WTC11 (cell line): ENCODE data around the gene YBX3. TPM values are rescaled to one million over a fixed set of nuclear protein-coding genes. Genes with fewer than 3 reads are reported as not detected.

Experiments
- ATAC-seq: fragments of 200-7000 bp; cut with Tn5 transposase; 2 replicates; pipeline ENCODE4 v1.10.0; 2021; ENCODE audit warnings: mild to moderate bottlenecking, moderate library complexity
- CTCF ChIA-PET: fragments of 300-600 bp; sonication (Branson Sonifier 250); formaldehyde crosslinking; loops from one replicate; lab custom pipeline; 2021; ENCODE audit warnings: antibody characterized with exemption; lab: Charles Lee
- POLR2A ChIA-PET: fragments of 350-600 bp; sonication (Branson Sonifier 250); formaldehyde crosslinking; loops from one replicate; lab custom pipeline; 2021; ENCODE audit warnings: antibody characterized with exemption; lab: Charles Lee
- DNase-seq: peaks from one replicate; pipeline ENCODE4 v3.0.0; 2021; ENCODE audit warnings: low spot score
- H3K27ac Mint-ChIP-seq: 2 replicates; pipeline ENCODE4 v1.8.0; 2021; ENCODE audit warnings: mixed read lengths
- H3K27me3 Mint-ChIP-seq: 2 replicates; pipeline ENCODE4 v1.8.0; 2021; ENCODE audit warnings: low read depth, mild to moderate bottlenecking, moderate library complexity, mixed read lengths
- H3K36me3 Mint-ChIP-seq: 2 replicates; pipeline ENCODE4 v1.8.0; 2021; ENCODE audit warnings: mixed read lengths
- H3K4me1 Mint-ChIP-seq: 2 replicates; pipeline ENCODE4 v1.8.0; 2022; ENCODE audit warnings: mixed read lengths
- H3K4me3 Mint-ChIP-seq: 2 replicates; pipeline ENCODE4 v1.8.0; 2021; ENCODE audit warnings: mild to moderate bottlenecking, moderate library complexity, mixed read lengths
- H3K9me3 Mint-ChIP-seq: 2 replicates; pipeline ENCODE4 v1.8.0; 2021; ENCODE audit warnings: mixed read lengths
- AFF4 ChIP-seq: sonication (generic); formaldehyde crosslinking; IDR thresholded peaks from 2 replicates; pipeline ENCODE4 v1.8.1; 2023; ENCODE audit warnings: mild to moderate bottlenecking, missing genetic modification reagents, borderline replicate concordance
- CBFB ChIP-seq: sonication (generic); formaldehyde crosslinking; IDR thresholded peaks from 2 replicates; pipeline ENCODE4 v1.8.1; 2022; ENCODE audit warnings: mild to moderate bottlenecking, low read depth, missing genetic modification reagents
- CREM ChIP-seq: sonication (generic); formaldehyde crosslinking; IDR thresholded peaks from 2 replicates; pipeline ENCODE4 v1.8.1; 2022; ENCODE audit warnings: mild to moderate bottlenecking, missing genetic modification reagents, moderate library complexity
- EMX1 ChIP-seq: fragments of 250-450 bp; sonication (Bioruptor Pico); IDR thresholded peaks from 2 replicates; pipeline ENCODE4 v1.8.0; 2021; ENCODE audit warnings: mild to moderate bottlenecking
- ERG ChIP-seq: fragments of 250-450 bp; sonication (Bioruptor Pico); IDR thresholded peaks from 2 replicates; pipeline ENCODE4 v1.8.0; 2021; ENCODE audit warnings: mild to moderate bottlenecking
- FOXK1 ChIP-seq: sonication (generic); formaldehyde crosslinking; IDR thresholded peaks from 2 replicates; pipeline ENCODE4 v1.8.0; 2022; ENCODE audit warnings: mild to moderate bottlenecking, moderate library complexity, missing genetic modification reagents
- FOXP1 ChIP-seq: sonication (generic); formaldehyde crosslinking; IDR thresholded peaks from 2 replicates; pipeline ENCODE4 v1.8.0; 2022; ENCODE audit warnings: missing genetic modification reagents, mild to moderate bottlenecking, moderate library complexity, borderline replicate concordance
- IRF1 ChIP-seq: sonication (generic); formaldehyde crosslinking; IDR thresholded peaks from 2 replicates; pipeline ENCODE4 v1.8.0; 2023; ENCODE audit warnings: missing genetic modification reagents
- MLX ChIP-seq: sonication (generic); formaldehyde crosslinking; IDR thresholded peaks from 2 replicates; pipeline ENCODE4 v1.8.1; 2023; ENCODE audit warnings: mild to moderate bottlenecking, missing genetic modification reagents, moderate library complexity
- NFE2L1 ChIP-seq: sonication (generic); formaldehyde crosslinking; IDR thresholded peaks from 2 replicates; pipeline ENCODE4 v1.8.1; 2023; ENCODE audit warnings: missing genetic modification reagents
- NFYB ChIP-seq: sonication (generic); formaldehyde crosslinking; conservative IDR thresholded peaks from 2 replicates; pipeline ENCODE4 v1.8.0; 2022; ENCODE audit warnings: low read depth, missing genetic modification reagents
- NR3C1 ChIP-seq: sonication (generic); formaldehyde crosslinking; conservative IDR thresholded peaks from 2 replicates; pipeline ENCODE4 v1.8.1; 2023; ENCODE audit warnings: low read depth, mild to moderate bottlenecking, missing genetic modification reagents
- PREB ChIP-seq: sonication (generic); formaldehyde crosslinking; IDR thresholded peaks from 2 replicates; pipeline ENCODE4 v1.8.1; 2022; ENCODE audit warnings: mild to moderate bottlenecking, missing genetic modification reagents, moderate library complexity, borderline replicate concordance
- SOX15 ChIP-seq: fragments of 250-450 bp; sonication (Bioruptor Pico); IDR thresholded peaks from 2 replicates; pipeline ENCODE4 v1.9.0; 2021; ENCODE audit warnings: mild to moderate bottlenecking
- ZBTB21 ChIP-seq: sonication (generic); formaldehyde crosslinking; IDR thresholded peaks from 2 replicates; pipeline ENCODE4 v1.8.1; 2023; ENCODE audit warnings: mild to moderate bottlenecking, missing genetic modification reagents, borderline replicate concordance
- ZNF281 ChIP-seq: sonication (generic); formaldehyde crosslinking; IDR thresholded peaks from 2 replicates; pipeline ENCODE4 v1.8.0; 2023; ENCODE audit warnings: mild to moderate bottlenecking, missing genetic modification reagents
- ZNF416 ChIP-seq: fragments of 250-450 bp; sonication (Bioruptor Pico); IDR thresholded peaks from 2 replicates; pipeline ENCODE4 v1.9.0; 2021; ENCODE audit warnings: mild to moderate bottlenecking, inconsistent platforms
- total RNA-seq: library from RNA; stranded (reverse); gene quantifications from 3 replicates; pipeline ENCODE4 v1.2.3, GENCODE V29; 2021
- TF ChIP-seq, protein P1 (sequence below): fragments of 250-450 bp; sonication (Bioruptor Pico); conservative IDR thresholded peaks from 2 replicates; pipeline ENCODE4 v1.9.0; 2021; ENCODE audit warnings: mild to moderate bottlenecking
- TF ChIP-seq, protein P2 (sequence below): fragments of 200-600 bp; IDR thresholded peaks from 2 replicates; pipeline ENCODE4 v1.8.0; 2022; ENCODE audit warnings: antibody characterized with exemption

Gene YBX3
- total RNA-seq, 1 experiment from 2014 or later, result 396 TPM

DNA sequence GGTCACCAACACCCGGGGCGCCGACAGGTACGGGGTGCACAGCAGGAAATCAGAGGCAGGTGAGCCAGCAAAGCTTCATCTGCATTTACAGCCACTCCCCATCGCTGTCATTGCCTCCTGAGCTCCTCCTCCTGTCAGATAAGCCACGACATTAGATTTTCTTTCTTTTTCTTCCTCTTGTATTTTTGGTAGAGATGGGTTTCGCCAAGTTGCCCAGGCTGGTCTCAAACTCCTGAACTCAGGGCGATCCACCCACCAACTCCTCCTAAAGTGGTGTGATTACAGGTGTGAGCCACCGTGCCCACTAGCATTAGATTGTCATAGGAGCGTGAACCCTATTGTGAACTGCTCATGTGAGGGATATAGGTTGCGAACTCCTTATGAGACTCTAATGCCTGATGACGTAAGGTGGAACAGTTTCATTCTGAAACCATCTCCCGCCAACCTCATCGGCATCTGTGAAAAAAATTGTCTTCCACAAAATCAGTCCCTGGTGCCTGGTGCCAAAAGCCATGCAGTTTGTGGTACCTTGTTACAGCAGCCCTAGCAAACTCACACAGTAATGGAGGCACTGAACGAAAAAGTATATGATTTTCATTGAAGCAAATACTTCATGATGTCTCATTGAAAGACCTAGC is 50.8 kb downstream of the YBX3 start (continued):
- TF ChIP-seq, protein P1, sequence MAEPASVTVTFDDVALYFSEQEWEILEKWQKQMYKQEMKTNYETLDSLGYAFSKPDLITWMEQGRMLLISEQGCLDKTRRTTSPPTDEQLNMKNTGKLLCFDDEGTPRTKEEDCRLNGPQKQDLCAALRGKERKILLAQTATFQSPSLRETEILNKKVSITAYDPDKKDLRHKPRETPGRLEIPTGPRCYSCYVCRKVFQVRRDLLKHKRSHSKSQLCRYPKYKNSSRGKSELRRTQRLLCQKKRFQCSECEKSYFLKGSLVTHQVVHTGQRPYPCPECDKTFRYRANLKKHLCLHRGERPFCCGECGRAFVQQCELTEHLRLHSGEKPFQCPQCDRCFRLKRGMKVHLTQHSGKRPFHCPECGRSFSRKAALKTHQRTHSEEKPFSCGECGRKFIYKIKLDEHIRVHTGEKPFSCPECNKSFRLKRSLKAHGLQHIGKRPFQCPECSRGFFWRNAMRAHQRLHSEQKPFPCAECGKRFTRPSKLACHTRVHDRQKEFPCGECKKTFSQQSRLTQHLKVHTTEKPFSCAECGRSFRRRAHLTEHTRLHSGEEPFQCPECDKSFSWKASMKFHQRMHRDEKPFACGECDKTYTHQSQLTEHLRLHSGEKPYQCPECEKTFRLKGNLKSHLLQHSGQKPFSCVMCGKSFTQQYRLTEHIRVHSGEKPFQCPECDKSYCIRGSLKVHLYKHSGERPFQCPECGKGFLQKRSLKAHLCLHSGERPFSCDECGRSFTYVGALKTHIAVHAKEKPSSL, result no peak
- TF ChIP-seq MLX, result no peak
- TF ChIP-seq NFYB (CRISPR knock-in tag), result no peak
- TF ChIP-seq CREM (CRISPR knock-in tag), result no peak

DNA sequence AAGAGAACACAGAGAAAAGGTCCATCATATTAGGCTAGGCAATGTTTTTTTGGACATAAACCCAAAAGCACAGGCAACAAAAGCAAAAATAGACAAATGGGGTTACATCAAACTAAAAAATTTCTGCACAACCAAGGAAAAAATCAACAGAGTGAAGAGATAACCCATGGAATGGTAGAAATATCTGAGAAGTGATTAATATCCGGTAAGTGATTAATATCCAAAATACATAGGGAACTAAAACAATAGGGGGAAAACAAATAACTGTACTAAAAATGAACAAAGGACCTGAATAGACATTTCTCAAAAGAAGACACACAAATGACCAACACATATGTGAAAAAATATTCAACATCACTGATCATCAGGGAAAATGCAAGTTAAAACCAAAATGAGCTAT is 53.6 kb downstream of the YBX3 start:
- ATAC-seq, result no peak
- Mint-ChIP-seq H3K27ac (no peak overlapping the region), H3K36me3 (no peaks in the 10 kb centered on the region), H3K9me3 (no peaks in the 10 kb centered on the region), H3K4me3 (no peak overlapping the region), H3K4me1 (peaks cover 8% of the 10 kb centered on the region), H3K27me3 (no peaks in the 10 kb centered on the region)
- ChIA-PET CTCF (no interaction called here), POLR2A (no interaction called here)
- no peak for TF ChIP-seq EMX1 (CRISPR knock-in tag)
- TF ChIP-seq NR3C1 (CRISPR knock-in tag), result no peak
- TF ChIP-seq, protein P2, sequence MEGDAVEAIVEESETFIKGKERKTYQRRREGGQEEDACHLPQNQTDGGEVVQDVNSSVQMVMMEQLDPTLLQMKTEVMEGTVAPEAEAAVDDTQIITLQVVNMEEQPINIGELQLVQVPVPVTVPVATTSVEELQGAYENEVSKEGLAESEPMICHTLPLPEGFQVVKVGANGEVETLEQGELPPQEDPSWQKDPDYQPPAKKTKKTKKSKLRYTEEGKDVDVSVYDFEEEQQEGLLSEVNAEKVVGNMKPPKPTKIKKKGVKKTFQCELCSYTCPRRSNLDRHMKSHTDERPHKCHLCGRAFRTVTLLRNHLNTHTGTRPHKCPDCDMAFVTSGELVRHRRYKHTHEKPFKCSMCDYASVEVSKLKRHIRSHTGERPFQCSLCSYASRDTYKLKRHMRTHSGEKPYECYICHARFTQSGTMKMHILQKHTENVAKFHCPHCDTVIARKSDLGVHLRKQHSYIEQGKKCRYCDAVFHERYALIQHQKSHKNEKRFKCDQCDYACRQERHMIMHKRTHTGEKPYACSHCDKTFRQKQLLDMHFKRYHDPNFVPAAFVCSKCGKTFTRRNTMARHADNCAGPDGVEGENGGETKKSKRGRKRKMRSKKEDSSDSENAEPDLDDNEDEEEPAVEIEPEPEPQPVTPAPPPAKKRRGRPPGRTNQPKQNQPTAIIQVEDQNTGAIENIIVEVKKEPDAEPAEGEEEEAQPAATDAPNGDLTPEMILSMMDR, result no peak
- no peak for TF ChIP-seq AFF4 (CRISPR knock-in tag)
- no peak for TF ChIP-seq ZBTB21
- no peak for TF ChIP-seq CBFB (CRISPR knock-in tag)
- no peak for TF ChIP-seq PREB (CRISPR knock-in tag)
- no peak for TF ChIP-seq FOXP1 (CRISPR knock-in tag)
- TF ChIP-seq ZNF281 (CRISPR knock-in tag), result no peak
- no peak for TF ChIP-seq IRF1 (CRISPR knock-in tag)
- no peak for TF ChIP-seq SOX15 (CRISPR knock-in tag)
- TF ChIP-seq FOXK1, result no peak
- TF ChIP-seq NFE2L1 (CRISPR knock-in tag), result no peak
- no peak for TF ChIP-seq ERG (CRISPR knock-in tag)
- no peak for TF ChIP-seq ZNF416
- no peak for DNase-seq
